NCI-H2227 (cell line): ENCODE measurements around the gene ARFIP1.
"Not testable (repeated sequence)": the region's sequence is repeated elsewhere in the genome, so short reads cannot be mapped to it uniquely, and the experiment has no call there.

Source experiments
- DNase-seq: peaks from one replicate; lab custom pipeline; 2025; ENCODE audit not compliant: unreplicated experiment; lab: John Stamatoyannopoulos, UW

The ARFIP1 gene

GRCh38 chr4:152894673-152895072 is 114.9 kb downstream of the ARFIP1 start:
- DNase-seq, result no peak

GRCh38 chr4:152896811-152897210 is 117.1 kb downstream of the ARFIP1 start:
- no peak for DNase-seq

GRCh38 chr4:152898133-152898532 is 118.4 kb downstream of the ARFIP1 start:
- DNase-seq, result not testable (repeated sequence)

- no peak for DNase-seq
Observed at GRCh38 chr4:152898606-152899005, 118.9 kb downstream of the ARFIP1 start.

- no peak for DNase-seq
Observed at GRCh38 chr4:152900395-152900794, 120.6 kb downstream of the ARFIP1 start.

GRCh38 chr4:152901205-152901604 is 121.5 kb downstream of the ARFIP1 start:
- no peak for DNase-seq

GRCh38 chr4:152903658-152904057 is 123.9 kb downstream of the ARFIP1 start:
- DNase-seq, result no peak

GRCh38 chr4:152909901-152910300 is 130.1 kb downstream of the ARFIP1 start:
- no peak for DNase-seq

GRCh38 chr4:152910521-152910920 is 130.8 kb downstream of the ARFIP1 start:
- DNase-seq, result no peak

GRCh38 chr4:152917543-152918395 is 138.0 kb downstream of the ARFIP1 start:
- no peak for DNase-seq

- no peak for DNase-seq
Observed at GRCh38 chr4:152919826-152920225, 140.1 kb downstream of the ARFIP1 start.

- peak; percentile 14 for DNase-seq
Observed at GRCh38 chr4:152920768-152921167, 141.0 kb downstream of the ARFIP1 start.

- no peak for DNase-seq
Observed at GRCh38 chr4:152921284-152921683, 141.5 kb downstream of the ARFIP1 start.

- DNase-seq, result no peak
Observed at GRCh38 chr4:152925851-152926250, 146.1 kb downstream of the ARFIP1 start.

GRCh38 chr4:152926959-152927358 is 147.2 kb downstream of the ARFIP1 start:
- no peak for DNase-seq

- no peak for DNase-seq
Observed at GRCh38 chr4:152927737-152928136, 148.0 kb downstream of the ARFIP1 start.

GRCh38 chr4:152928286-152928685 is 148.5 kb downstream of the ARFIP1 start:
- DNase-seq, result no peak

GRCh38 chr4:152929888-152930287 is 150.1 kb downstream of the ARFIP1 start:
- DNase-seq, result no peak

- no peak for DNase-seq
Observed at GRCh38 chr4:152935143-152935542, 155.4 kb downstream of the ARFIP1 start.

GRCh38 chr4:152935631-152936445 is 156.1 kb downstream of the ARFIP1 start, which contains the start of gene FHDC1:
TSS of gene FHDC1 (plus strand) at chr4:152936323. CDS start at chr4:152943058, 6,735 bp downstream.
- DNase-seq, result peak; percentile 39

- peak; percentile 10 for DNase-seq
Observed at GRCh38 chr4:152936446-152937335, 156.9 kb downstream of the ARFIP1 start.
